K562 (cell line): Measurements from ENCODE around the gene MED16. TPM values are rescaled to one million over a fixed set of nuclear protein-coding genes. Genes with fewer than 3 reads are reported as not detected.

Source experiments
- CHD1 ChIP-seq: fragments of 200-600 bp; sonication (generic); IDR thresholded peaks from one replicate; pipeline ENCODE4 v1.6.1; 2012; ENCODE audit warnings: mild to moderate bottlenecking, moderate library complexity, low read length, inconsistent platforms
- E2F3 ChIP-seq: fragments of 250-450 bp; sonication (Bioruptor Pico); IDR thresholded peaks from 2 replicates; pipeline ENCODE4 v1.4.0; 2020; ENCODE audit warnings: mild to moderate bottlenecking
- ESRRA ChIP-seq: fragments of 450-650 bp; IDR thresholded peaks from 2 replicates; pipeline ENCODE4 v1.6.1; 2014; ENCODE audit warnings: low read depth, mild to moderate bottlenecking, moderate library complexity, borderline replicate concordance
- HDAC2 ChIP-seq: fragments of 450-650 bp; IDR thresholded peaks from 2 replicates; pipeline ENCODE4 v1.6.1; 2016; ENCODE audit warnings: mild to moderate bottlenecking
- NCOA6 ChIP-seq: fragments of 450-650 bp; IDR thresholded peaks from 2 replicates; pipeline ENCODE4 v1.6.1; 2017; ENCODE audit warnings: mild to moderate bottlenecking
- POLR2A ChIP-seq: fragments of 450-650 bp; conservative IDR thresholded peaks from 2 replicates; pipeline ENCODE4 v1.6.1; 2016
- TEAD4 ChIP-seq, 2 experiments: sonication (generic) in 1 of 2; formaldehyde crosslinking in 1 of 2; IDR thresholded peaks; 2 replicates each; pipeline versions ENCODE4 v1.6.1 to v1.8.0; 2012 to 2022; ENCODE audit warnings: borderline replicate concordance in 1 of 2, inconsistent platforms in 1 of 2, low read length in 1 of 2, mild to moderate bottlenecking in 1 of 2, missing genetic modification reagents in 1 of 2
- ZNF134 ChIP-seq: fragments of 250-450 bp; sonication (Bioruptor Pico); conservative IDR thresholded peaks from 2 replicates; pipeline ENCODE4 v1.4.0; 2020
- ZNF449 ChIP-seq: fragments of 250-450 bp; sonication (Bioruptor Pico); IDR thresholded peaks from 2 replicates; pipeline ENCODE4 v1.8.0; 2022; ENCODE audit warnings: moderate library complexity, mild to moderate bottlenecking, inconsistent platforms
- polyA plus RNA-seq, 8 experiments: library from polyadenylated mRNA; depleted of rRNA in 4 of 8; stranded (reverse) in 5 of 8; unstranded in 3 of 8; fragments of >200 nt; fragmentation: Nextera tagmentation in 2 of 8; fragmentation: Illumina TruSeq in 1 of 8; extraction: Ambion mirVana in 2 of 8; extraction: Trizol in 1 of 8; gene quantifications; 2 replicates each; pipeline versions ENCODE4 v1.2.1 to v1.2.3, GENCODE V29; 2011 to 2014; ENCODE audit warnings: inconsistent platforms in 1 of 8, missing spikeins in 1 of 8
- total RNA-seq, 7 experiments: library from RNA; depleted of rRNA in 6 of 7; stranded (reverse); fragments of >200 nt in 6 of 7; fragmentation: Illumina TruSeq in 2 of 7; extraction: Trizol in 2 of 7; gene quantifications; 2 replicates each; pipeline versions ENCODE4 v1.2.1 to v1.2.3, GENCODE V29; 2011 to 2021; ENCODE audit warnings: low replicate concordance in 1 of 7
- TF ChIP-seq, protein P1 (sequence below): fragments of 450-650 bp; IDR thresholded peaks from 2 replicates; pipeline ENCODE4 v1.6.1; 2016; ENCODE audit warnings: mild to moderate bottlenecking, moderate library complexity
- TF ChIP-seq, protein P2 (sequence below), 2 experiments: fragments of 450-650 bp; conservative IDR thresholded peaks; 2 replicates each; pipeline ENCODE4 v1.6.1; 2017; ENCODE audit warnings: mild to moderate bottlenecking in 2 of 2, moderate library complexity in 2 of 2

Gene MED16
- total and polyA plus RNA-seq, 9 of the 15 experiments (the other 6 are each of a cell fraction or from before 2014, with no cell fraction given) = 0.89 to 59.9 (median 8.6) TPM

- TF ChIP-seq, protein P1, sequence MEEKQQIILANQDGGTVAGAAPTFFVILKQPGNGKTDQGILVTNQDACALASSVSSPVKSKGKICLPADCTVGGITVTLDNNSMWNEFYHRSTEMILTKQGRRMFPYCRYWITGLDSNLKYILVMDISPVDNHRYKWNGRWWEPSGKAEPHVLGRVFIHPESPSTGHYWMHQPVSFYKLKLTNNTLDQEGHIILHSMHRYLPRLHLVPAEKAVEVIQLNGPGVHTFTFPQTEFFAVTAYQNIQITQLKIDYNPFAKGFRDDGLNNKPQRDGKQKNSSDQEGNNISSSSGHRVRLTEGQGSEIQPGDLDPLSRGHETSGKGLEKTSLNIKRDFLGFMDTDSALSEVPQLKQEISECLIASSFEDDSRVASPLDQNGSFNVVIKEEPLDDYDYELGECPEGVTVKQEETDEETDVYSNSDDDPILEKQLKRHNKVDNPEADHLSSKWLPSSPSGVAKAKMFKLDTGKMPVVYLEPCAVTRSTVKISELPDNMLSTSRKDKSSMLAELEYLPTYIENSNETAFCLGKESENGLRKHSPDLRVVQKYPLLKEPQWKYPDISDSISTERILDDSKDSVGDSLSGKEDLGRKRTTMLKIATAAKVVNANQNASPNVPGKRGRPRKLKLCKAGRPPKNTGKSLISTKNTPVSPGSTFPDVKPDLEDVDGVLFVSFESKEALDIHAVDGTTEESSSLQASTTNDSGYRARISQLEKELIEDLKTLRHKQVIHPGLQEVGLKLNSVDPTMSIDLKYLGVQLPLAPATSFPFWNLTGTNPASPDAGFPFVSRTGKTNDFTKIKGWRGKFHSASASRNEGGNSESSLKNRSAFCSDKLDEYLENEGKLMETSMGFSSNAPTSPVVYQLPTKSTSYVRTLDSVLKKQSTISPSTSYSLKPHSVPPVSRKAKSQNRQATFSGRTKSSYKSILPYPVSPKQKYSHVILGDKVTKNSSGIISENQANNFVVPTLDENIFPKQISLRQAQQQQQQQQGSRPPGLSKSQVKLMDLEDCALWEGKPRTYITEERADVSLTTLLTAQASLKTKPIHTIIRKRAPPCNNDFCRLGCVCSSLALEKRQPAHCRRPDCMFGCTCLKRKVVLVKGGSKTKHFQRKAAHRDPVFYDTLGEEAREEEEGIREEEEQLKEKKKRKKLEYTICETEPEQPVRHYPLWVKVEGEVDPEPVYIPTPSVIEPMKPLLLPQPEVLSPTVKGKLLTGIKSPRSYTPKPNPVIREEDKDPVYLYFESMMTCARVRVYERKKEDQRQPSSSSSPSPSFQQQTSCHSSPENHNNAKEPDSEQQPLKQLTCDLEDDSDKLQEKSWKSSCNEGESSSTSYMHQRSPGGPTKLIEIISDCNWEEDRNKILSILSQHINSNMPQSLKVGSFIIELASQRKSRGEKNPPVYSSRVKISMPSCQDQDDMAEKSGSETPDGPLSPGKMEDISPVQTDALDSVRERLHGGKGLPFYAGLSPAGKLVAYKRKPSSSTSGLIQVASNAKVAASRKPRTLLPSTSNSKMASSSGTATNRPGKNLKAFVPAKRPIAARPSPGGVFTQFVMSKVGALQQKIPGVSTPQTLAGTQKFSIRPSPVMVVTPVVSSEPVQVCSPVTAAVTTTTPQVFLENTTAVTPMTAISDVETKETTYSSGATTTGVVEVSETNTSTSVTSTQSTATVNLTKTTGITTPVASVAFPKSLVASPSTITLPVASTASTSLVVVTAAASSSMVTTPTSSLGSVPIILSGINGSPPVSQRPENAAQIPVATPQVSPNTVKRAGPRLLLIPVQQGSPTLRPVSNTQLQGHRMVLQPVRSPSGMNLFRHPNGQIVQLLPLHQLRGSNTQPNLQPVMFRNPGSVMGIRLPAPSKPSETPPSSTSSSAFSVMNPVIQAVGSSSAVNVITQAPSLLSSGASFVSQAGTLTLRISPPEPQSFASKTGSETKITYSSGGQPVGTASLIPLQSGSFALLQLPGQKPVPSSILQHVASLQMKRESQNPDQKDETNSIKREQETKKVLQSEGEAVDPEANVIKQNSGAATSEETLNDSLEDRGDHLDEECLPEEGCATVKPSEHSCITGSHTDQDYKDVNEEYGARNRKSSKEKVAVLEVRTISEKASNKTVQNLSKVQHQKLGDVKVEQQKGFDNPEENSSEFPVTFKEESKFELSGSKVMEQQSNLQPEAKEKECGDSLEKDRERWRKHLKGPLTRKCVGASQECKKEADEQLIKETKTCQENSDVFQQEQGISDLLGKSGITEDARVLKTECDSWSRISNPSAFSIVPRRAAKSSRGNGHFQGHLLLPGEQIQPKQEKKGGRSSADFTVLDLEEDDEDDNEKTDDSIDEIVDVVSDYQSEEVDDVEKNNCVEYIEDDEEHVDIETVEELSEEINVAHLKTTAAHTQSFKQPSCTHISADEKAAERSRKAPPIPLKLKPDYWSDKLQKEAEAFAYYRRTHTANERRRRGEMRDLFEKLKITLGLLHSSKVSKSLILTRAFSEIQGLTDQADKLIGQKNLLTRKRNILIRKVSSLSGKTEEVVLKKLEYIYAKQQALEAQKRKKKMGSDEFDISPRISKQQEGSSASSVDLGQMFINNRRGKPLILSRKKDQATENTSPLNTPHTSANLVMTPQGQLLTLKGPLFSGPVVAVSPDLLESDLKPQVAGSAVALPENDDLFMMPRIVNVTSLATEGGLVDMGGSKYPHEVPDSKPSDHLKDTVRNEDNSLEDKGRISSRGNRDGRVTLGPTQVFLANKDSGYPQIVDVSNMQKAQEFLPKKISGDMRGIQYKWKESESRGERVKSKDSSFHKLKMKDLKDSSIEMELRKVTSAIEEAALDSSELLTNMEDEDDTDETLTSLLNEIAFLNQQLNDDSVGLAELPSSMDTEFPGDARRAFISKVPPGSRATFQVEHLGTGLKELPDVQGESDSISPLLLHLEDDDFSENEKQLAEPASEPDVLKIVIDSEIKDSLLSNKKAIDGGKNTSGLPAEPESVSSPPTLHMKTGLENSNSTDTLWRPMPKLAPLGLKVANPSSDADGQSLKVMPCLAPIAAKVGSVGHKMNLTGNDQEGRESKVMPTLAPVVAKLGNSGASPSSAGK = peak; percentile 38; the same call in 1 of the 2 replicates
- TF ChIP-seq CHD1 = no peak
- TF ChIP-seq NCOA6 = no peak
- peak; percentile 91; the same call in 1 of the 2 replicates for TF ChIP-seq ESRRA
- TF ChIP-seq HDAC2 = no peak; the same call in 1 of the 2 replicates
- TF ChIP-seq ZNF134 = no peak
- peak; percentile 56; the same call in 1 of the 2 replicates for TF ChIP-seq TEAD4 (IDR thresholded peaks at IDR 0.05; ENCODE audit: low read length)
- TF ChIP-seq TEAD4 (CRISPR knock-in tag; IDR thresholded peaks at IDR 0.05; ENCODE audit: borderline replicate concordance) = no peak
- TF ChIP-seq, protein P2, sequence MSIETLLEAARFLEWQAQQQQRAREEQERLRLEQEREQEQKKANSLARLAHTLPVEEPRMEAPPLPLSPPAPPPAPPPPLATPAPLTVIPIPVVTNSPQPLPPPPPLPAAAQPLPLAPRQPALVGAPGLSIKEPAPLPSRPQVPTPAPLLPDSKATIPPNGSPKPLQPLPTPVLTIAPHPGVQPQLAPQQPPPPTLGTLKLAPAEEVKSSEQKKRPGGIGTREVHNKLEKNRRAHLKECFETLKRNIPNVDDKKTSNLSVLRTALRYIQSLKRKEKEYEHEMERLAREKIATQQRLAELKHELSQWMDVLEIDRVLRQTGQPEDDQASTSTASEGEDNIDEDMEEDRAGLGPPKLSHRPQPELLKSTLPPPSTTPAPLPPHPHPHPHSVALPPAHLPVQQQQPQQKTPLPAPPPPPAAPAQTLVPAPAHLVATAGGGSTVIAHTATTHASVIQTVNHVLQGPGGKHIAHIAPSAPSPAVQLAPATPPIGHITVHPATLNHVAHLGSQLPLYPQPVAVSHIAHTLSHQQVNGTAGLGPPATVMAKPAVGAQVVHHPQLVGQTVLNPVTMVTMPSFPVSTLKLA (conservative IDR thresholded peaks at IDR 0.05) = peak in 1 of 2 experiments; percentile 40; a peak in 1 of 4 replicates
- TF ChIP-seq POLR2A = peak; percentile 62; the same call in 1 of the 2 replicates
- TF ChIP-seq E2F3 (CRISPR knock-in tag) = 0 out of 2 replicates have a peak, but pooled peaks have one; percentile 36
- peak; percentile 38; the same call in 1 of the 2 replicates for TF ChIP-seq ZNF449 (CRISPR knock-in tag)
Observed at GRCh38 chr19:823565-824121, 69.3 kb downstream of the MED16 start (continued).
